Erythroblast (primary cell): ENCODE data around the gene LMAN2.

Experiments
- GATA1 ChIP-seq: IDR thresholded peaks from 2 replicates; pipeline ENCODE4 v1.6.1; 2011; ENCODE audit warnings: low read depth, mild to moderate bottlenecking, control low read depth, low read length, moderate library complexity
- POLR2A ChIP-seq: IDR thresholded peaks from 2 replicates; pipeline ENCODE4 v1.6.1; 2011; ENCODE audit warnings: mild to moderate bottlenecking, low read length

- TF ChIP-seq POLR2A (no peak), GATA1 (no peak)
Measured at GRCh38 chr5:177288191-177288590, 63.3 kb downstream of the LMAN2 start.
